Spleen (tissue), 7 donors: Measurements from ENCODE around the gene NCK2.

ENCODE experiments used
- CTCF ChIP-seq, 11 experiments: fragments of 200-600 bp in 7 of 11; fragments of 450-650 bp in 4 of 11; sonication (generic) in 4 of 11; IDR thresholded peaks in 8 of 11; conservative IDR thresholded peaks in 3 of 11; 1 replicate in 7 of 11; 2 replicates in 4 of 11; pipeline versions ENCODE4 v1.4.0 to v1.8.0; 2016 to 2021; ENCODE audit warnings: antibody characterized with exemption in 11 of 11, inconsistent platforms in 4 of 11, mild to moderate bottlenecking in 1 of 11
- POLR2A ChIP-seq, 3 donors: fragments of 450-650 bp; IDR thresholded peaks; one replicate each; pipeline ENCODE4 v1.5.1; 2017; ENCODE audit warnings: antibody characterized with exemption in 3 of 3, mild to moderate bottlenecking in 1 of 3
- POLR2AphosphoS5 ChIP-seq, 3 donors: sonication (generic); formaldehyde crosslinking; IDR thresholded peaks; one replicate each; pipeline ENCODE4 v1.5.1; 2017; ENCODE audit warnings: antibody characterized with exemption in 3 of 3
- donor health status: DM: no; HTN: no; CAD: no; lungs with moderate emphysema.
- donor health status: DM: no; HTN: no; CAD: no.
- donor health status: DM: no; HTN: no; CAD: no.

GRCh38 chr2:105882920-105883435 lies 138.3 kb downstream of the NCK2 start:
- no peak for TF ChIP-seq CTCF (IDR thresholded peaks at IDR 0.05 in 8 of 11, conservative IDR thresholded peaks at IDR 0.05 in 3 of 11)
- TF ChIP-seq POLR2A (IDR thresholded peaks at IDR 0.05) = no peak
- TF ChIP-seq POLR2AphosphoS5 (IDR thresholded peaks at IDR 0.05) = no peak
